Measurements from ENCODE around the gene GADD45G. TPM values are rescaled to one million over a fixed set of nuclear protein-coding genes. Genes with fewer than 3 reads are reported as not detected.

Gene GADD45G
- polyA plus RNA-seq, 1 of the 3 experiments (the other 2 are of a cell fraction): 1.3 TPM

DNA sequence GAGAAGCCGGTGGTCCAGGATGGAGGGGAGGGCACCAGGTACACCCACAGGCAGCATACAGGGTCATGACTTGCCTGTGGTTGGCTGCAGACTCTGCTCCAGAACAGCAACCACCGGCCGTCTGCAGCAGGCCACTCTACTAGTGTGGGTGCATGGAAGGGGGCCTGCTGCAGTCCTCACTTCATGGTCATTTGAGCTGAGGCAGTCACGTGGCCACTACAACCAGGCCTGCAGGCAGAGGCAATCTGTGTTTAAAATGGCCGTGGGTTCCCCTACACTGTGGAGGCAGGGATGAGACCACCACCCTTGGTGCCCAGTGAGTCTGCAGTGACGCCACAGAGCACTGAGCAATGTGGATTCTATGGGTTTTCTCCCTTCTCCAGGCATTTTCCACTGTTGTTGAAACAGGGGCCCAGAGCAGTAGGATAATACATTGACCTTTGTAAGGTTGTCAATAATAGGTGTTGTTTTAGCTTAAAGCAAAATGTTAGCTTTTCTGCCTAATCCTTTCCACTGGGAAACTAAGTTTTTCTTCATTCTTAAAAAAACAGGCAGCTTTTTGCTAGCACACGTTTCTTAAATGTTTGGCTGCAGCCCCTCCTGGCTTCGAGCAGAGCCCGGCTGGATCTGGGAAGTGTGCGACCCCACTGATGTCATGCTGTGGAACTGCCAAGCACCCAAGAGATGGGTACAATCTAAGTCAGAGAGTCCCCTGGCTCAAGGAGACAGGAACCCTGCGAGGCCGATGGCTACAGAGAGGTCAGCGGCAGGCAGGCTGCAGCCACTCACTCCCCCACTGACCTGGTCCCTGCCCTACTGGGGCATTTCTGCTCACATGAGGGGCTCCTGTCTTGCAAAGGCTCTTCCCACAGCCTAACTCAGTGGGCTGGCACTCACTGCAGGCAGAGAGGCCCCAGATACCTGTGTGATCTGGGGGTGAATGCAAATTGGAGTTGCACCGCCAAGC, 21.2 kb downstream of the GADD45G start:
- ChIA-PET POLR2A (interaction anchor here (1.3 kb wide), 1 partner anchor 21 kb away, joined by 5 read pairs; the partner anchor contains the start of gene GADD45G), CTCF (interaction anchor here (0.6 to 1.3 kb wide), 4 partner anchors 19 to 249 kb away, joined by 3 read pairs; no protein-coding TSS in a partner anchor)
- TF ChIP-seq SMC3 (IDR thresholded peaks at IDR 0.05; ENCODE audit: low read depth, low read length) (no peak), RCOR1 (IDR thresholded peaks at IDR 0.05; ENCODE audit: low read length) (no peak), CHD2 (IDR thresholded peaks at IDR 0.05; ENCODE audit: low read length, partially characterized antibody) (no peak), MEF2A (IDR thresholded peaks at IDR 0.05; ENCODE audit: borderline replicate concordance, low read depth) (no peak), TAF1 (IDR thresholded peaks at IDR 0.05; ENCODE audit: borderline replicate concordance, low read depth, low read length) (no peak), GATA2 (CRISPR knock-in tag; IDR thresholded peaks at IDR 0.05) (no peak), GABPA (IDR thresholded peaks at IDR 0.05; ENCODE audit: low read depth) (no peak), JUND (IDR thresholded peaks at IDR 0.05) (no peak)
- TF ChIP-seq, protein P1, sequence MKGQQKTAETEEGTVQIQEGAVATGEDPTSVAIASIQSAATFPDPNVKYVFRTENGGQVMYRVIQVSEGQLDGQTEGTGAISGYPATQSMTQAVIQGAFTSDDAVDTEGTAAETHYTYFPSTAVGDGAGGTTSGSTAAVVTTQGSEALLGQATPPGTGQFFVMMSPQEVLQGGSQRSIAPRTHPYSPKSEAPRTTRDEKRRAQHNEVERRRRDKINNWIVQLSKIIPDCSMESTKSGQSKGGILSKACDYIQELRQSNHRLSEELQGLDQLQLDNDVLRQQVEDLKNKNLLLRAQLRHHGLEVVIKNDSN (IDR thresholded peaks at IDR 0.05; ENCODE audit: borderline replicate concordance, low read depth): no peak
- no peak overlapping the region for H3K9ac ChIP-seq
- no peaks in the 10 kb centered on the region for H3K9me3 ChIP-seq
- H3K79me2 ChIP-seq (ENCODE audit: insufficient read depth): no peaks in the 10 kb centered on the region
- no peak overlapping the region for H3K4me2 ChIP-seq
- no peaks in the 10 kb centered on the region for H3F3A ChIP-seq (replicated peaks; ENCODE audit: insufficient read depth)
- no peak for DNase-seq
- no peak overlapping the region for H3K27ac ChIP-seq (ENCODE audit: low read depth in 2 of 2, low read length in 1 of 2)
- no peaks in the 10 kb centered on the region for H3K36me3 ChIP-seq (replicated peaks in 1 of 2; ENCODE audit: control insufficient read depth in 1 of 2, insufficient read depth in 2 of 2, low read length in 1 of 2)
- H3K9me2 ChIP-seq: no peaks in the 10 kb centered on the region
- H2AFZ ChIP-seq (ENCODE audit: low read depth): no peak overlapping the region
- H3K27me3 ChIP-seq (ENCODE audit: insufficient read depth): peaks cover 4% of the 10 kb centered on the region; the same call in 1 of the 2 replicates
- peaks cover 0 to 17% of the 10 kb centered on the region in 2 experiments; a peak in 1 of 4 replicates for H3K4me1 ChIP-seq (ENCODE audit: control insufficient read depth in 1 of 2, insufficient read depth in 2 of 2, low read depth in 1 of 2, low read length in 1 of 2)
- whole genome bisulfite sequencing (ENCODE audit: low lambda C conversion rate): 50% methylated on average over 7 of the region's 14 CpGs
- no peak overlapping the region for H3K4me3 ChIP-seq (ENCODE audit: low read depth in 2 of 2, low read length in 1 of 2)
- H4K20me1 ChIP-seq (ENCODE audit: insufficient read depth): no peaks in the 10 kb centered on the region

DNA sequence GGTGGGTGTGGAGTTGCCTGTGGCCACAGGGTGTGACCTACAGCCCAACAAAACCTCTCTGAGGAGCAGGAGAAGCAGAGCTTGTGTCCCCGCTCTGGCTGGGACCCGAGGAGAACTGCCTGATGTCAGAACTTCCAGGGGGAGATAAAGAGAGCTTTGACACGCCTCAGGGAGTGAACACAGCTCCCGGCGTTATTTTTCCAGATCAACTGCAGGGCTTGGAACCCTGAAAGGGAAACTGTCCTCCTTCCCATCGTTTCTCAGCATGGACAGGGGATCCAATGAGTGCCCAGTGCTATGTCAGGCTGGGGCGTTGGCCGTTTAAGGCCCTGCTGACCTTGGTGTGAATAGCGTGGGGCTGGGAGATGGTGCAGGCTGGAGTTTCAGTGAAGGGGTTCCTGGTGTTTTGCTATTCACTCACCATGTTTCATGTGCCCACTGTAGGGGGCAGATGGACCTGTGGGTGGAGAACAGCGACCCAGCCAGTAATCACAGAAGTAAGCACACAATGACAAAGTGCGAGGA, 22.0 kb downstream of the GADD45G start:
- Histone ChIP-seq H3K27me3 (ENCODE audit: insufficient read depth) (0 out of 2 replicates have a peak, but pooled peaks cover 4% of the 10 kb centered on the region), H3K4me3 (ENCODE audit: low read depth in 2 of 2, low read length in 1 of 2) (no peak overlapping the region), H3K4me2 (no peak overlapping the region), H3K9ac (no peak overlapping the region), H3K4me1 (ENCODE audit: control insufficient read depth in 1 of 2, insufficient read depth in 2 of 2, low read depth in 1 of 2, low read length in 1 of 2) (peaks cover 0 to 17% of the 10 kb centered on the region in 2 experiments; a peak in 1 of 4 replicates), H3K9me2 (no peaks in the 10 kb centered on the region), H3K79me2 (ENCODE audit: insufficient read depth) (no peaks in the 10 kb centered on the region), H3F3A (replicated peaks; ENCODE audit: insufficient read depth) (no peaks in the 10 kb centered on the region), H4K20me1 (ENCODE audit: insufficient read depth) (no peaks in the 10 kb centered on the region), H3K36me3 (replicated peaks in 1 of 2; ENCODE audit: control insufficient read depth in 1 of 2, insufficient read depth in 2 of 2, low read length in 1 of 2) (no peaks in the 10 kb centered on the region), H3K9me3 (no peaks in the 10 kb centered on the region), H3K27ac (ENCODE audit: low read depth in 2 of 2, low read length in 1 of 2) (no peak overlapping the region), H2AFZ (ENCODE audit: low read depth) (no peak overlapping the region)
- ChIA-PET POLR2A (interaction anchor here (1.3 kb wide), 1 partner anchor 22 kb away, joined by 5 read pairs; the partner anchor contains the start of gene GADD45G), CTCF (interaction anchor here (0.5 to 1.5 kb wide), 4 partner anchors 20 to 250 kb away, joined by 3 to 5 read pairs (median 3); no protein-coding TSS in a partner anchor)
- TF ChIP-seq CHD2 (IDR thresholded peaks at IDR 0.05; ENCODE audit: low read length, partially characterized antibody) (no peak), NRF1 (IDR thresholded peaks at IDR 0.05; ENCODE audit: low read depth, low read length) (no peak), RCOR1 (IDR thresholded peaks at IDR 0.05; ENCODE audit: low read length) (no peak), TCF12 (IDR thresholded peaks at IDR 0.05) (no peak), JUND (IDR thresholded peaks at IDR 0.05) (no peak), EZH2phosphoT487 (IDR thresholded peaks at IDR 0.05; ENCODE audit: borderline replicate concordance, low read depth) (no peak), FOSL2 (IDR thresholded peaks at IDR 0.05; ENCODE audit: borderline replicate concordance, low read depth) (no peak), GATA2 (CRISPR knock-in tag; IDR thresholded peaks at IDR 0.05) (no peak), RAD21 (IDR thresholded peaks at IDR 0.05; ENCODE audit: low read length) (no peak)
- 30% methylated on average over 6 of the region's 11 CpGs for WGBS (ENCODE audit: low lambda C conversion rate)
- DNase-seq: no peak
